Immature natural killer cell (primary cell): Measurements from ENCODE around the gene BRD2. TPM values are rescaled to one million over a fixed set of nuclear protein-coding genes. Genes with fewer than 3 reads are reported as not detected.

Experiments
- DNase-seq, 3 donors: peaks; one replicate each; pipeline ENCODE4 v3.0.0; 2022; ENCODE audit warnings: mixed read lengths in 1 of 3
- H3K27ac Mint-ChIP-seq, 6 donors: one replicate each; pipeline ENCODE4 v1.8.0; 2020; ENCODE audit warnings: mixed read lengths in 6 of 6, mild to moderate bottlenecking in 5 of 6, inconsistent platforms in 4 of 6, moderate library complexity in 3 of 6
- H3K27me3 Mint-ChIP-seq, 3 donors: one replicate each; pipeline ENCODE4 v1.8.0; 2020 to 2021; ENCODE audit warnings: low read depth in 3 of 3, mild to moderate bottlenecking in 3 of 3, mixed read lengths in 3 of 3, moderate library complexity in 3 of 3, inconsistent platforms in 1 of 3
- H3K36me3 Mint-ChIP-seq, 3 donors: one replicate each; pipeline ENCODE4 v1.8.0; 2020; ENCODE audit warnings: mixed read lengths in 3 of 3, inconsistent platforms in 2 of 3, mild to moderate bottlenecking in 2 of 3
- H3K4me1 Mint-ChIP-seq, 2 donors: one replicate each; pipeline ENCODE4 v1.8.0; 2020; ENCODE audit warnings: inconsistent platforms in 2 of 2, mild to moderate bottlenecking in 2 of 2, mixed read lengths in 2 of 2, moderate library complexity in 1 of 2
- H3K4me3 Mint-ChIP-seq, 5 donors: one replicate each; pipeline ENCODE4 v1.8.0; 2020; ENCODE audit warnings: mild to moderate bottlenecking in 5 of 5, mixed read lengths in 5 of 5, inconsistent platforms in 3 of 5, moderate library complexity in 3 of 5
- H3K9me3 Mint-ChIP-seq, 6 donors: one replicate each; pipeline ENCODE4 v1.8.0; 2020; ENCODE audit warnings: mild to moderate bottlenecking in 6 of 6, mixed read lengths in 6 of 6, inconsistent platforms in 4 of 6, moderate library complexity in 3 of 6
- polyA plus RNA-seq, 3 donors: library from polyadenylated mRNA; unstranded; fragments of 300-500 nt; fragmentation: Illumina TruSeq; gene quantifications; one replicate each; pipeline ENCODE4 v1.2.3, GENCODE V29; 2021

Gene BRD2
- polyA plus RNA-seq, 3 donors from 2014 or later: 29.8 to 119 (median 31.5) TPM

- no peak overlapping the region for H3K4me3 Mint-ChIP-seq
- H3K9me3 Mint-ChIP-seq: no peaks in the 10 kb centered on the region
- H3K27me3 Mint-ChIP-seq: peaks cover 4 to 28% (median 4%) of the 10 kb centered on the region in 3 donors
- no peak for DNase-seq
- peaks cover 48 to 65% of the 10 kb centered on the region in 2 donors for H3K4me1 Mint-ChIP-seq
- H3K27ac Mint-ChIP-seq: peak overlapping the region in 5 of 6 donors; percentile 30 to 55 (median 53)
- H3K36me3 Mint-ChIP-seq: peaks cover 42 to 52% (median 51%) of the 10 kb centered on the region in 3 donors
Measured at GRCh38 chr6:32980488-32981038, 12.2 kb downstream of the BRD2 start.

GRCh38 chr6:32982084-32982701 is 13.8 kb downstream of the BRD2 start:
- no peak for DNase-seq
- H3K4me3 Mint-ChIP-seq: no peak overlapping the region

GRCh38 chr6:32982702-32983492 is 14.5 kb downstream of the BRD2 start:
- no peak for DNase-seq
- peaks cover 2 to 19% (median 4%) of the 10 kb centered on the region in 3 donors for H3K27me3 Mint-ChIP-seq
- H3K4me3 Mint-ChIP-seq: no peak overlapping the region
- H3K9me3 Mint-ChIP-seq: no peaks in the 10 kb centered on the region
- peaks cover 20 to 28% (median 28%) of the 10 kb centered on the region in 3 donors for H3K36me3 Mint-ChIP-seq
- H3K27ac Mint-ChIP-seq: peak overlapping the region; percentile 6 to 80 (median 54)
- peaks cover 25 to 42% of the 10 kb centered on the region in 2 donors for H3K4me1 Mint-ChIP-seq

More at GRCh38 chr6:32982084-32982701, 13.8 kb downstream of the BRD2 start:
- peak overlapping the region; percentile 6 to 70 (median 52) for H3K27ac Mint-ChIP-seq
- H3K27me3 Mint-ChIP-seq: peaks cover 2 to 25% (median 4%) of the 10 kb centered on the region in 3 donors
- H3K9me3 Mint-ChIP-seq: no peaks in the 10 kb centered on the region
- peaks cover 27 to 35% (median 35%) of the 10 kb centered on the region in 3 donors for H3K36me3 Mint-ChIP-seq
- peaks cover 31 to 49% of the 10 kb centered on the region in 2 donors for H3K4me1 Mint-ChIP-seq

- Mint-ChIP-seq H3K27me3 (peaks cover 2 to 13% (median 4%) of the 10 kb centered on the region in 3 donors), H3K4me1 (peaks cover 20 to 36% of the 10 kb centered on the region in 2 donors), H3K36me3 (peaks cover 16 to 23% (median 23%) of the 10 kb centered on the region in 3 donors), H3K9me3 (no peaks in the 10 kb centered on the region), H3K4me3 (no peak overlapping the region), H3K27ac (peak overlapping the region; percentile 19 to 80 (median 66))
- DNase-seq: no peak
Measured at GRCh38 chr6:32983493-32983848, 15.1 kb downstream of the BRD2 start.

- DNase-seq: no peak
- Mint-ChIP-seq H3K4me3 (no peak overlapping the region), H3K27ac (peak overlapping the region; percentile 19 to 80 (median 66)), H3K4me1 (peaks cover 16 to 30% of the 10 kb centered on the region in 2 donors), H3K36me3 (peaks cover 12 to 16% (median 16%) of the 10 kb centered on the region in 3 donors), H3K9me3 (no peaks in the 10 kb centered on the region), H3K27me3 (peaks cover 2 to 10% (median 4%) of the 10 kb centered on the region in 3 donors)
Measured at GRCh38 chr6:32983964-32984621, 15.7 kb downstream of the BRD2 start.

GRCh38 chr6:32984622-32985389 is 16.4 kb downstream of the BRD2 start:
- H3K27me3 Mint-ChIP-seq: peaks cover 2 to 10% (median 4%) of the 10 kb centered on the region in 3 donors
- H3K4me1 Mint-ChIP-seq: peaks cover 13 to 23% of the 10 kb centered on the region in 2 donors
- peak overlapping the region in 5 of 6 donors; percentile 2 to 80 (median 63) for H3K27ac Mint-ChIP-seq
- H3K36me3 Mint-ChIP-seq: peaks cover 8 to 12% (median 11%) of the 10 kb centered on the region in 3 donors
- H3K9me3 Mint-ChIP-seq: no peaks in the 10 kb centered on the region
- peak; percentile 77 to 82 (median 78) for DNase-seq
- H3K4me3 Mint-ChIP-seq: no peak overlapping the region

- no peak overlapping the region for H3K27ac Mint-ChIP-seq
Measured at GRCh38 chr6:32989368-32989767, 21.0 kb downstream of the BRD2 start.

GRCh38 chr6:32991972-32992371 is 23.6 kb downstream of the BRD2 start:
- no peaks in the 10 kb centered on the region for H3K4me1 Mint-ChIP-seq
- H3K9me3 Mint-ChIP-seq: no peaks in the 10 kb centered on the region
- no peaks in the 10 kb centered on the region for H3K36me3 Mint-ChIP-seq
- no peak overlapping the region for H3K4me3 Mint-ChIP-seq
- no peak overlapping the region for H3K27ac Mint-ChIP-seq
- no peak for DNase-seq
- H3K27me3 Mint-ChIP-seq: peaks cover 0 to 10% (median 1%) of the 10 kb centered on the region in 3 donors

More at GRCh38 chr6:32989368-32989767, 21.0 kb downstream of the BRD2 start:
- peaks cover 5% of the 10 kb centered on the region in 2 donors for H3K4me1 Mint-ChIP-seq
- no peaks in the 10 kb centered on the region for H3K36me3 Mint-ChIP-seq
- no peaks in the 10 kb centered on the region for H3K9me3 Mint-ChIP-seq
- peaks cover 0 to 7% (median 1%) of the 10 kb centered on the region in 3 donors for H3K27me3 Mint-ChIP-seq
- no peak for DNase-seq
- H3K4me3 Mint-ChIP-seq: no peak overlapping the region

- no peaks in the 10 kb centered on the region for H3K9me3 Mint-ChIP-seq
Measured at GRCh38 chr6:32993363-32993973, 25.1 kb downstream of the BRD2 start.

GRCh38 chr6:32995448-32995847 is 27.1 kb downstream of the BRD2 start:
- H3K27ac Mint-ChIP-seq: no peak overlapping the region
- no peaks in the 10 kb centered on the region for H3K4me1 Mint-ChIP-seq
- no peaks in the 10 kb centered on the region for H3K36me3 Mint-ChIP-seq
- H3K27me3 Mint-ChIP-seq: peaks cover 3 to 19% (median 5%) of the 10 kb centered on the region in 3 donors
- H3K4me3 Mint-ChIP-seq: no peak overlapping the region
- no peak for DNase-seq
- H3K9me3 Mint-ChIP-seq: no peaks in the 10 kb centered on the region

More at GRCh38 chr6:32993363-32993973, 25.1 kb downstream of the BRD2 start:
- no peak overlapping the region for H3K27ac Mint-ChIP-seq
- no peaks in the 10 kb centered on the region for H3K4me1 Mint-ChIP-seq
- DNase-seq: no peak
- H3K36me3 Mint-ChIP-seq: no peaks in the 10 kb centered on the region
- no peak overlapping the region for H3K4me3 Mint-ChIP-seq
- H3K27me3 Mint-ChIP-seq: peaks cover 0 to 12% (median 1%) of the 10 kb centered on the region in 3 donors

- no peaks in the 10 kb centered on the region for H3K36me3 Mint-ChIP-seq
- no peak overlapping the region for H3K27ac Mint-ChIP-seq
- H3K4me1 Mint-ChIP-seq: no peaks in the 10 kb centered on the region
- H3K27me3 Mint-ChIP-seq: peaks cover 6 to 22% (median 9%) of the 10 kb centered on the region in 3 donors
- H3K4me3 Mint-ChIP-seq: no peak overlapping the region
- no peak for DNase-seq
- no peaks in the 10 kb centered on the region for H3K9me3 Mint-ChIP-seq
Measured at GRCh38 chr6:33000055-33000454, 31.7 kb downstream of the BRD2 start.

GRCh38 chr6:33001685-33002084 is 33.3 kb downstream of the BRD2 start:
- H3K4me1 Mint-ChIP-seq: no peaks in the 10 kb centered on the region
- H3K9me3 Mint-ChIP-seq: no peaks in the 10 kb centered on the region
- no peak for DNase-seq
- no peak overlapping the region for H3K4me3 Mint-ChIP-seq
- H3K36me3 Mint-ChIP-seq: no peaks in the 10 kb centered on the region
- peaks cover 6 to 17% (median 9%) of the 10 kb centered on the region in 3 donors for H3K27me3 Mint-ChIP-seq
- H3K27ac Mint-ChIP-seq: no peak overlapping the region
